Heart left ventricle (tissue), 16 donors: Measurements from ENCODE around the gene NUP214. TPM values are rescaled to one million over a fixed set of nuclear protein-coding genes. Genes with fewer than 3 reads are reported as not detected.

ENCODE experiments used
- ATAC-seq, 4 donors: fragments of 200-7000 bp; cut with Tn5 transposase; one replicate each; pipeline ENCODE4 v1.9.1; 2020 to 2022; ENCODE audit warnings: moderate library complexity in 4 of 4, mild to moderate bottlenecking in 3 of 4, moderate number of reproducible peaks in 1 of 4
- DNase-seq, 5 donors: peaks; one replicate each; pipeline ENCODE4 v3.0.0-alpha.2; 2020
- H3K27ac ChIP-seq, 12 donors: fragments of 200-600 bp; sonication (generic) in 4 of 12; one replicate each; pipeline versions ENCODE4 v1.5.0 to v1.8.0; 2016 to 2022; ENCODE audit warnings: mild to moderate bottlenecking in 2 of 12
- H3K27me3 ChIP-seq, 9 donors: fragments of 200-600 bp; sonication (generic) in 2 of 9; one replicate each; pipeline versions ENCODE4 v1.5.1 to v1.8.0; 2016 to 2022; ENCODE audit warnings: mild to moderate bottlenecking in 3 of 9
- H3K36me3 ChIP-seq, 9 donors: fragments of 200-600 bp; sonication (generic) in 2 of 9; one replicate each; pipeline versions ENCODE4 v1.5.0 to v1.8.0; 2018 to 2022; ENCODE audit warnings: mild to moderate bottlenecking in 2 of 9
- H3K4me1 ChIP-seq, 12 donors: fragments of 200-600 bp; sonication (generic) in 4 of 12; one replicate each; pipeline versions ENCODE4 v1.5.0 to v1.8.0; 2016 to 2022; ENCODE audit warnings: mild to moderate bottlenecking in 3 of 12
- H3K4me3 ChIP-seq, 12 donors: fragments of 200-600 bp; sonication (generic) in 4 of 12; one replicate each; pipeline versions ENCODE4 v1.5.0 to v1.8.0; 2017 to 2022; ENCODE audit warnings: mild to moderate bottlenecking in 9 of 12, moderate library complexity in 4 of 12
- H3K9me3 ChIP-seq, 12 donors: fragments of 200-600 bp; sonication (generic) in 4 of 12; one replicate each; pipeline versions ENCODE4 v1.5.0 to v1.8.0; 2016 to 2022; ENCODE audit warnings: mild to moderate bottlenecking in 1 of 12
- POLR2A ChIP-seq, 2 donors: fragments of 450-650 bp; IDR thresholded peaks; one replicate each; pipeline ENCODE4 v1.6.1; 2017; ENCODE audit warnings: antibody characterized with exemption in 2 of 2, mild to moderate bottlenecking in 2 of 2, moderate library complexity in 2 of 2
- WGBS, 4 donors: extraction: QIAGEN DNeasy Blood & Tissue Kit in 2 of 4; methylation state at CpG; one replicate each; pipeline versions ENCODE4 v1.1.5 to v1.1.7; 2013 to 2018; 5-methylcytosine and 5-hydroxymethylcytosine counted together
- intact Hi-C, 10 donors: fragments of 100-400 bp; cut with DNase I; formaldehyde crosslinking; loops; one replicate each; pipeline versions ENCODE4 v1.11.1 to v1.14.2; 2022
- polyA plus RNA-seq, 2 donors: library from polyadenylated mRNA; stranded (reverse); fragments of 200-250 nt; gene quantifications; one replicate each; pipeline ENCODE4 v1.2.3, GENCODE V29; 2013
- total RNA-seq, 9 donors: library from RNA; depleted of rRNA in 2 of 9; stranded (reverse); fragments of >200 nt in 2 of 9; fragmentation: NEBNext Ultra II Directional in 3 of 9; extraction: Animal tissue kit (Norgen Biotek cat#: 25700) in 3 of 9; gene quantifications; one replicate each; pipeline versions ENCODE4 v1.1.0 to v1.2.4, GENCODE V29; 2016 to 2023
- TF ChIP-seq, protein P1 (sequence below), 12 donors: fragments of 200-600 bp; sonication (generic) in 4 of 12; IDR thresholded peaks; one replicate each; pipeline versions ENCODE4 v1.5.0 to v1.8.0; 2018 to 2022; ENCODE audit warnings: antibody characterized with exemption in 12 of 12, mild to moderate bottlenecking in 5 of 12
- donor health status: ischemic (EF 13 %, LVEDD 7.1; RV severe dilation, severe dysfunction).
- donor health status: healthy with polysubstance abuse.
- donor health status: DM: no; HTN: yes; CAD: no.
- donor health status: DM: no; HTN: no; CAD: no.
- donor health status: ischemic (EF 25% LVEDD 6.9; RV normal size, moderate dysfunction).
- donor health status: ischemic (EF 25% LVEDD 5.7; RV mildly dilated, moderate dysfunction).
- donor health status: healthy.
- donor health status: DM: yes; HTN: yes; CAD: no.
- donor health status: ischemic (EF 35%, LVEDD 5.7; RV mildly dilated, moderate dysfunction).
- donor health status: nonischemic (EF 11% LVEDD 7.7; RV severe dilation, severe dysfunction).
- donor health status: DM: yes; HTN: yes; CAD: no.
- donor health status: PGD.
- donor health status: ischemic (EF 29% LVEDD 5.4; RV normal size, mild dysfunction).
- donor health status: nonischemic (EF 23%, LVEDD 6.1; RV moderate dilation, normal function).

NUP214 gene
- total and polyA plus RNA-seq, 11 donors = 13.7 to 45.1 (median 23.6) TPM

DNA sequence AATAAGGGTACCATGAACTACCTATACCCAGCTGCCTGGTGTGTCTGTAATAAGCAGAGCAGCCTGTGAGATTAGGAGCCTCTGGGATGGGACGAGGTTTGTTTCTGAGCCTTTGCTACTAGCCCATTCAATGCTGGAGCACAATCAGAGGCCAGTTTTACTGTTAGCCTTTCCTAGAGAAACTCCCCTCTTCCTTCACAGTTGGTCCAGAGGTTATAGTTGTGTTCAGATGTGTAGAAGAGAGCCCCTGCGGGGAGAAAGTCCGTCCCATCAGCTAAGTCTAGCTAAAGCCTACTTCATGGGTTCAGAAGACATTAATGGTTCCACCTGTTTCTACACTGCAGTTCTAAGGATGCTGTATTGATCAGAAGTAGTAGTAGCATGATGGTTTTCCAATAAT is 16.8 kb downstream of the NUP214 start:
- ATAC-seq = no peak
- no peak for DNase-seq
- Histone ChIP-seq H3K4me3 (no peak overlapping the region), H3K36me3 (peaks cover 0 to 100% (median 98%) of the 10 kb centered on the region in 9 donors), H3K4me1 (no peaks in the 10 kb centered on the region), H3K27ac (no peak overlapping the region), H3K27me3 (no peaks in the 10 kb centered on the region), H3K9me3 (no peaks in the 10 kb centered on the region)
- intact Hi-C loops = loop anchor here in 1 of 10 donors (10.0 kb wide), 1 partner anchor 1143 kb away; no protein-coding TSS in a partner anchor
- 91 to 93% (median 92%) methylated on average over 3 of the region's 3 CpGs for WGBS, 4 donors
- TF ChIP-seq POLR2A (IDR thresholded peaks at IDR 0.05) = no peak

DNA sequence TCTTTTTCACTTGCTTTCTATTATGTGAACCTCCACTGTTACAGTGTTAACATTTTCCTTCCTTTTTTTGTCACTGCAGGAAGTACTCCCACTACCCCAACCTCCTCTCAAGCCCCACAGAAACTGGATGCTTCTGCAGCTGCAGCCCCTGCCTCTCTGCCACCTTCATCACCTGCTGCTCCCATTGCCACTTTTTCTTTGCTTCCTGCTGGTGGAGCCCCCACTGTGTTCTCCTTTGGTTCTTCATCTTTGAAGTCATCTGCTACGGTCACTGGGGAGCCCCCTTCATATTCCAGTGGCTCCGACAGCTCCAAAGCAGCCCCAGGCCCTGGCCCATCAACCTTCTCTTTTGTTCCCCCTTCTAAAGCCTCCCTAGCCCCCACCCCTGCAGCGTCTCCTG is 18.8 kb downstream of the NUP214 start:
- H3K4me3 ChIP-seq = no peak overlapping the region
- no peaks in the 10 kb centered on the region for H3K27me3 ChIP-seq
- DNase-seq = no peak
- peaks cover 0 to 100% (median 98%) of the 10 kb centered on the region in 9 donors for H3K36me3 ChIP-seq
- no peaks in the 10 kb centered on the region for H3K4me1 ChIP-seq
- intact Hi-C loops = loop anchor here in 1 of 10 donors (10.0 kb wide), 1 partner anchor 1141 kb away; no protein-coding TSS in a partner anchor
- 67 to 83% (median 81%) methylated on average over 3 of the region's 3 CpGs for WGBS, 4 donors
- ATAC-seq = no peak
- no peak for TF ChIP-seq POLR2A (IDR thresholded peaks at IDR 0.05)
- TF ChIP-seq, protein P1, sequence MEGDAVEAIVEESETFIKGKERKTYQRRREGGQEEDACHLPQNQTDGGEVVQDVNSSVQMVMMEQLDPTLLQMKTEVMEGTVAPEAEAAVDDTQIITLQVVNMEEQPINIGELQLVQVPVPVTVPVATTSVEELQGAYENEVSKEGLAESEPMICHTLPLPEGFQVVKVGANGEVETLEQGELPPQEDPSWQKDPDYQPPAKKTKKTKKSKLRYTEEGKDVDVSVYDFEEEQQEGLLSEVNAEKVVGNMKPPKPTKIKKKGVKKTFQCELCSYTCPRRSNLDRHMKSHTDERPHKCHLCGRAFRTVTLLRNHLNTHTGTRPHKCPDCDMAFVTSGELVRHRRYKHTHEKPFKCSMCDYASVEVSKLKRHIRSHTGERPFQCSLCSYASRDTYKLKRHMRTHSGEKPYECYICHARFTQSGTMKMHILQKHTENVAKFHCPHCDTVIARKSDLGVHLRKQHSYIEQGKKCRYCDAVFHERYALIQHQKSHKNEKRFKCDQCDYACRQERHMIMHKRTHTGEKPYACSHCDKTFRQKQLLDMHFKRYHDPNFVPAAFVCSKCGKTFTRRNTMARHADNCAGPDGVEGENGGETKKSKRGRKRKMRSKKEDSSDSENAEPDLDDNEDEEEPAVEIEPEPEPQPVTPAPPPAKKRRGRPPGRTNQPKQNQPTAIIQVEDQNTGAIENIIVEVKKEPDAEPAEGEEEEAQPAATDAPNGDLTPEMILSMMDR (IDR thresholded peaks at IDR 0.05) = no peak
- H3K27ac ChIP-seq = no peak overlapping the region
- no peaks in the 10 kb centered on the region for H3K9me3 ChIP-seq

DNA sequence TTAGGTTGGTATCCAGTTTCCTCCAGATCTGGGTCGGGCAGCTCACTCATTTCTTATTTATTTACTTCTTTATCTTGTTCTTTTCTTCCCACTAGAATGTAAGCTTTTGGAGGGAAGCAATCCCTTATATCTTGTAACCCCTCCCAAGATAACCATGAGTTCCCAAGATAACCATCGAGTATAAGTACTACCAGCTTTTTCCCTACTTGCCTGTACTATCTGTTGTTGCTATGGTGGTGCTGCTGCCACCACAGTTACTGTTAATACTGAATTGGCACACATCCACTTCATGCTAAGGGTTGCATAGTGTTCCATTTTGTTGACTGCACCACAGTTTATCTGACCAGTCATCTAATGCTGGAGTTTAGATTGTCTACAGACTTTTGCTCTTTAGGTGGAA is 19.9 kb downstream of the NUP214 start:
- DNase-seq = no peak
- H3K9me3 ChIP-seq = no peaks in the 10 kb centered on the region
- no peak overlapping the region for H3K27ac ChIP-seq
- 66 to 78% (median 70%) methylated on average over 2 of the region's 2 CpGs for WGBS, 4 donors
- no peak overlapping the region for H3K4me3 ChIP-seq
- no peaks in the 10 kb centered on the region for H3K4me1 ChIP-seq
- H3K27me3 ChIP-seq = no peaks in the 10 kb centered on the region
- intact Hi-C loops = loop anchor here in 1 of 10 donors (10.0 kb wide), 1 partner anchor 1140 kb away; no protein-coding TSS in a partner anchor
- ATAC-seq = no peak
- TF ChIP-seq, protein P1 (IDR thresholded peaks at IDR 0.05) = no peak
- TF ChIP-seq POLR2A (IDR thresholded peaks at IDR 0.05) = no peak
- H3K36me3 ChIP-seq = peaks cover 0 to 100% (median 98%) of the 10 kb centered on the region in 9 donors

DNA sequence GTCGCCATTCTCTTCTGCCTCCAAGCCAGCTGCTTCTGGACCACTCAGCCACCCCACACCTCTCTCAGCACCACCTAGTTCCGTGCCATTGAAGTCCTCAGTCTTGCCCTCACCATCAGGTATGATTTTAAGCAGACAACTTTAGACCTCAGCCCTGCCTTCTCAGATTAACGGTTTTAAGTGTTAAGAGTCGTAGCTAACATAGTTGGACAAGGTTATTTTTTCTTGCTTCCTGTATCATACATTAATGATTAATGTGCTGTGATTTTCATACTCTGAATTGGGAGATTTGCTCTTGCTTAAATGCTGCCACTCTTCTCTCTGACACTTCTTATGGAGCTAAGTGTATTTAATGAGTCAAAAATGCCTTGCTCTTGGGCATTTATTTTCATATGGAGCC is 20.8 kb downstream of the NUP214 start:
- no peak for ATAC-seq
- no peak for TF ChIP-seq POLR2A (IDR thresholded peaks at IDR 0.05)
- TF ChIP-seq, protein P1 (IDR thresholded peaks at IDR 0.05) = no peak
- intact Hi-C loops = loop anchor here in 1 of 10 donors (10.0 kb wide), 1 partner anchor 1139 kb away; no protein-coding TSS in a partner anchor

DNA sequence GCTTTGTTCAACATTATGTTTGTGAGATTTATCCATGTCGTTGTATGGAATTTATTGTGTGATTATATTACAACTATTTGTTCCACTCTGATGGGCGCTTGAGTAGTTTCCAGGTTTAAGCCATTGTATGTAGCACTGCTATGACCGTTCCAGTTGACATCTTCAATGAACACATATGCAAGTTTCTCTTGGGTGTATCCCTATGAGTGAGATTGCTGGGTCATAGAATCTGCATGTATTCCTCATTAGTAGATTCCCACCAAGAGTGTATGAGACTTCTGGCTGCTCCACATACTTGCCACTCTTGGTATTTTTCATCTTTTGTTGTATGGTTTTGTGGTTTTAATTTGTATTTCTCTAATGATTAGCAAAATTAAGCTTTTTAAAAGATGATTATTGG is 22.9 kb downstream of the NUP214 start:
- DNase-seq (no peak), ATAC-seq (no peak)
- Histone ChIP-seq H3K27ac (no peak overlapping the region), H3K27me3 (no peaks in the 10 kb centered on the region), H3K9me3 (no peaks in the 10 kb centered on the region), H3K4me3 (no peak overlapping the region), H3K36me3 (peaks cover 0 to 100% (median 98%) of the 10 kb centered on the region in 9 donors), H3K4me1 (no peaks in the 10 kb centered on the region)
- TF ChIP-seq, protein P1 (IDR thresholded peaks at IDR 0.05) = no peak
- TF ChIP-seq POLR2A (IDR thresholded peaks at IDR 0.05) = no peak
- WGBS, 4 donors = 89 to 91% (median 90%) methylated on average over 3 of the region's 3 CpGs
- intact Hi-C loops = loop anchor here in 1 of 10 donors (10.0 kb wide), 1 partner anchor 1137 kb away; no protein-coding TSS in a partner anchor

More for the DNA sequence above, 20.8 kb downstream of the NUP214 start:
- Histone ChIP-seq H3K27ac (no peak overlapping the region), H3K4me1 (no peaks in the 10 kb centered on the region), H3K4me3 (no peak overlapping the region), H3K9me3 (no peaks in the 10 kb centered on the region), H3K27me3 (no peaks in the 10 kb centered on the region), H3K36me3 (peaks cover 0 to 100% (median 98%) of the 10 kb centered on the region in 9 donors)
- no peak for DNase-seq
- WGBS, 4 donors = 92 to 95% (median 94%) methylated on average over 4 of the region's 4 CpGs
